Stimulated activated naive CD8-positive, alpha-beta T cell treated with anti-CD3 and anti-CD28 coated beads, Interleukin-15, amount 100 ng/mL, for 72 hours (primary cell): ENCODE results near the gene OPN3.
A peak's percentile ranks its signal among the peaks of the same experiment; 100 is the strongest.

Experiments used
- ATAC-seq: fragments of 150-1000 bp; cut with Tn5 transposase; 2 replicates; pipeline ENCODE4 v1.10.0; 2021; ENCODE audit warnings: mild to moderate bottlenecking, moderate library complexity
- DNase-seq, 2 donors: peaks; one replicate each; pipeline ENCODE4 v3.0.0; 2021 to 2022
- H3K27ac Mint-ChIP-seq, 2 donors: one replicate each; pipeline ENCODE4 v1.8.0; 2022; ENCODE audit warnings: mild to moderate bottlenecking in 2 of 2, mixed read lengths in 2 of 2, moderate library complexity in 2 of 2
- H3K27me3 Mint-ChIP-seq: one replicate; pipeline ENCODE4 v1.8.0; 2022; ENCODE audit warnings: mixed read lengths
- H3K4me1 Mint-ChIP-seq: one replicate; pipeline ENCODE4 v1.8.0; 2022; ENCODE audit warnings: mild to moderate bottlenecking, mixed read lengths
- H3K4me3 Mint-ChIP-seq, 2 donors: one replicate each; pipeline ENCODE4 v1.8.0; 2022; ENCODE audit warnings: mild to moderate bottlenecking in 2 of 2, mixed read lengths in 2 of 2, moderate library complexity in 1 of 2
- H3K9me3 Mint-ChIP-seq, 2 donors: one replicate each; pipeline ENCODE4 v1.8.0; 2022; ENCODE audit warnings: mixed read lengths in 2 of 2

The OPN3 gene

DNA sequence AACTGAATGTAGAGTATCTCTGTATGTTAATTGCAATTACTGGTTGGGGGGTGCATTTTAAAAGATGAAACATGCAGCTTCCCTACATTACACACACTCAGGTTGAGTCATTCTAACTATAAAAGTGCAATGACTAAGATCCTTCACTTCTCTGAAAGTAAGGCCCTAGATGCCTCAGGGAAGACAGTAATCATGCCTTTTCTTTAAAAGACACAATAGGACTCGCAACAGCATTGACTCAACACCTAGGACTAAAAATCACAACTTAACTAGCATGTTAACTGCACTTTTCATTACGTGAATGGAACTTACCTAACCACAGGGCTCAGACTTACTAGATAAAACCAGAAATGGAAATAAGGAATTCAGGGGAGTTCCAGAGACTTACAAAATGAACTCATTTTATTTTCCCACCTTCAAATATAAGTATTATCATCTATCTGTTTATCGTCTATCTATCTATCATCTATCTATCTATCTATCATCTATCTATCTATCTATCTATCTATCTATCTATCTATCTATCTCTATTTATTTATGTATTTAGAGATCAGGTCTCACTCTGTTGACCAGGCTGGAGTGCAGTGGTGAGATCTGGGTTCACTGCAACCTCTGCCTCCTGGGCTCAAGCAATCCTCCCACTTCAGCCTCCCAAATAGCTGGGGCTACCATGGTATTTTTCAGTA, 47.8 kb downstream of the OPN3 start:
- Mint-ChIP-seq H3K9me3 (no peaks in the 10 kb centered on the region), H3K27me3 (no peaks in the 10 kb centered on the region), H3K27ac (peak overlapping the region in 1 of 2 donors; percentile 66), H3K4me3 (peak overlapping the region in 1 of 2 donors; percentile 21), H3K4me1 (peaks cover 23% of the 10 kb centered on the region)
- DNase-seq: no peak
- ATAC-seq: peak; percentile 99

DNA sequence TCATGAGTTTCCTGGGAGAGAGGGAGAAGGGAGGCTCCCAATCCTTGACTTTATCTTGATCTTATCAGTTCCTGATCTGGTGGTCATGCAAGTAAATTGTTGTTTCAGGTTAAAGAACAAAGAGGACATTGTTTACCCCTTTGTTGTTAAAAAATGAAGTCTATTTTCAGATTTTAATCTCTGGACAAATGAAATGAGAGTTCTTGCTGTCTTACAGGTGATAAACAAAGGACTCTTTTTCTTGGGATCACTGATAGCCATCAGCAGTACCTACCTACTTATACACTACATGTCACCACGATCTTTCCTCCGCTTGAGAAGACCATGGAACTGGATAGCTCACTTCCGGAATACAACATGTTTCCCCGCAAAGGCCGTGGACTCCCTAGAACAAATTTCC, 48.4 kb downstream of the OPN3 start:
- no peak for ATAC-seq

DNA sequence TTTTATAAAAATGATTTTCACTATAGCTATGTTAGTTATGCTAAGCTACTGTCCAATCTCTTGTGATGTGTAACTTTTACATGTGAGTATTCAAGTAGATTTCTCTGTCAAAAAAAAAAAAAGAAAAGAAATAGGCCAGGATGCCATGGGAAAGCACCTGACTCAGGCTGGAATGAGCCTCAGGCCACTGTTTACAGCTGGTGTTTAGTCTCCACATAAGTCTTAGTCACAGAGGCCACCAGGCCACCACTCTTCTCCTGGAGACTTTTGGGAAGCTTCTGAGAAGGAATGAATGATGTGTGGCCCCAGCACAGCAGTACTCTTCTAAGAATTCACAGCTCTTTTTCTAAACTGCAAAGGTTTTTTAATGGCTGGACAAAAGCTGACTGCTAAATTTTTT, 48.9 kb downstream of the OPN3 start:
- Mint-ChIP-seq H3K27me3 (no peaks in the 10 kb centered on the region), H3K9me3 (no peaks in the 10 kb centered on the region), H3K27ac (peak overlapping the region in 1 of 2 donors; percentile 50), H3K4me3 (no peak overlapping the region), H3K4me1 (peaks cover 23% of the 10 kb centered on the region)
- ATAC-seq (no peak), DNase-seq (no peak)

More for the DNA sequence above, 48.4 kb downstream of the OPN3 start:
- H3K27ac Mint-ChIP-seq: peak overlapping the region; percentile 50 to 63
- DNase-seq: no peak
- H3K9me3 Mint-ChIP-seq: no peaks in the 10 kb centered on the region
- H3K27me3 Mint-ChIP-seq: no peaks in the 10 kb centered on the region
- peak overlapping the region in 1 of 2 donors; percentile 21 for H3K4me3 Mint-ChIP-seq
- peaks cover 23% of the 10 kb centered on the region for H3K4me1 Mint-ChIP-seq

DNA sequence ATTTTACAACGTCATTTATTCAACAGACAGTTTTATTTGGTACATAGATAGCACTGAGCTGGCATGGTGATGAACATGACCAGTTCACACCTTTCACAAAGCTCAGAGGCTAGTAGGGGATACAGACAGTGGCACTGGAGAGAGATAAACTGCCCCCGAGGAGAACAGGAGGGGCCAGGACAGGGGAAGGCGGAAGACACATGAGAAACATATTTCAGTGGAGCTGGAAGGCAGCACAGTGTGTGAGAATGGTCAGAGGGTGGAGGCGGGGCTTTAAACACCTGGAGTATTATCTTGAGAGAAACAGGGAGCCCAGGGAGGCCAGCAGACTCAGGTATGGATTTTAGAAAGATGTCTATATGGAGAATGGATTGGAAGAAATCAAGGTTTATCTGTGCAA, 49.5 kb downstream of the OPN3 start:
- Mint-ChIP-seq H3K27ac (peak overlapping the region in 1 of 2 donors; percentile 23), H3K9me3 (no peaks in the 10 kb centered on the region), H3K4me1 (peaks cover 23% of the 10 kb centered on the region), H3K27me3 (no peaks in the 10 kb centered on the region), H3K4me3 (no peak overlapping the region)
- ATAC-seq: no peak
- no peak for DNase-seq

DNA sequence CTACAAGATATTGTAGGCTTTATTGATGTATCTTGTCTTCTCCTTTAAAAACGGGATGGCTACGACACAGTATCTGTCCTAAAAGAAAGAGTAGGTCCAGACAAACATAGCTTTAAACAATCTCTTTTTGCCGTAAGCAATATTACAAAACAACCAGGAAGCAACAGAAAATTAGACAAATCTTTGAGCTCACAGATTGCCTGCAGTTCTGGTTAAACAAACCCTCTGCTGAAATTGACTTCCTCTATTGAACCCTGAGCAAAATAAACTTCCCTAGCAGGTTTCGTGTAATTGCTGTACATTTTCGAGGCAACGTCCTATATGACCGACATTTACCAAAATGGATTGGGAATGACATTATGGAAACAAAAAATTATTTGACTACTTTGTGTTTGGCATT, 50.6 kb downstream of the OPN3 start:
- Mint-ChIP-seq H3K4me1 (peaks cover 23% of the 10 kb centered on the region), H3K4me3 (no peak overlapping the region), H3K27ac (no peak overlapping the region), H3K9me3 (no peaks in the 10 kb centered on the region), H3K27me3 (no peaks in the 10 kb centered on the region)
- DNase-seq (no peak), ATAC-seq (no peak)

- ATAC-seq: no peak
- no peak overlapping the region for H3K27ac Mint-ChIP-seq
- H3K9me3 Mint-ChIP-seq: peaks cover 6% of the 10 kb centered on the region in 2 donors
- no peaks in the 10 kb centered on the region for H3K27me3 Mint-ChIP-seq
- H3K4me3 Mint-ChIP-seq: no peak overlapping the region
- DNase-seq: no peak
- H3K4me1 Mint-ChIP-seq: peaks cover 13% of the 10 kb centered on the region
These were observed 53.2 kb downstream of the OPN3 start for GRCh38 chr1:241586905-241587512.

DNA sequence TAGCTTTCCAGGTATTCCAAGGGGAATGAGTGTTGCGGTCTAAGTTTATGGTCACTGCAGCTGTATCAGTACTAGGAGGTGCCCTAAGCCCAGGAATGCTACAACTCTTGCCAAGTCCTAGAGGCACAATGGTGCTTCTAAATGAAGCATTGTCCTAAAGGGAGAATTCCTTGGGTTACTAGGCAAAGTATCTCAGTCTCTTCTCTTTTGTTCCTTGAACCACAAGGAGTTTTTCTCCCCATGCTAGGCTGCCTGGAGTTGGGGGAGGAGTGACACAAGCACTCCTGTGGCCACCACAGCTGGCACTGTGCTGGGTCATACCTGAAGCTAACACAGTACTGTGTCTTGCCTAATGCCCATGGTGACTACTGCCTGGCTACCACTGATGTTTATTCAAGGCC, 57.2 kb downstream of the OPN3 start:
- H3K9me3 Mint-ChIP-seq: peaks cover 17 to 25% of the 10 kb centered on the region in 2 donors
- H3K27me3 Mint-ChIP-seq: peaks cover 8% of the 10 kb centered on the region
- H3K4me3 Mint-ChIP-seq: no peak overlapping the region
- no peak for ATAC-seq
- H3K4me1 Mint-ChIP-seq: no peaks in the 10 kb centered on the region
- no peak for DNase-seq
- no peak overlapping the region for H3K27ac Mint-ChIP-seq

GRCh38 chr1:241579434-241579833, 60.7 kb downstream of the OPN3 start:
- Mint-ChIP-seq H3K4me1 (no peaks in the 10 kb centered on the region), H3K27ac (no peak overlapping the region), H3K4me3 (no peak overlapping the region), H3K27me3 (peaks cover 35% of the 10 kb centered on the region), H3K9me3 (peaks cover 35 to 45% of the 10 kb centered on the region in 2 donors)
- no peak for DNase-seq
- ATAC-seq: no peak

GRCh38 chr1:241574154-241574553, 66.0 kb downstream of the OPN3 start:
- Mint-ChIP-seq H3K4me3 (no peak overlapping the region), H3K4me1 (peaks cover 9% of the 10 kb centered on the region), H3K27ac (no peak overlapping the region), H3K27me3 (peaks cover 56% of the 10 kb centered on the region), H3K9me3 (peaks cover 35 to 44% of the 10 kb centered on the region in 2 donors)
- ATAC-seq: no peak
- no peak for DNase-seq

GRCh38 chr1:241569848-241570247, 70.3 kb downstream of the OPN3 start:
- DNase-seq (no peak), ATAC-seq (no peak)
- peaks cover 10 to 12% of the 10 kb centered on the region in 2 donors for H3K9me3 Mint-ChIP-seq
- no peak overlapping the region for H3K27ac Mint-ChIP-seq
- H3K27me3 Mint-ChIP-seq: peaks cover 25% of the 10 kb centered on the region
- no peak overlapping the region for H3K4me3 Mint-ChIP-seq
- H3K4me1 Mint-ChIP-seq: peaks cover 9% of the 10 kb centered on the region

DNA sequence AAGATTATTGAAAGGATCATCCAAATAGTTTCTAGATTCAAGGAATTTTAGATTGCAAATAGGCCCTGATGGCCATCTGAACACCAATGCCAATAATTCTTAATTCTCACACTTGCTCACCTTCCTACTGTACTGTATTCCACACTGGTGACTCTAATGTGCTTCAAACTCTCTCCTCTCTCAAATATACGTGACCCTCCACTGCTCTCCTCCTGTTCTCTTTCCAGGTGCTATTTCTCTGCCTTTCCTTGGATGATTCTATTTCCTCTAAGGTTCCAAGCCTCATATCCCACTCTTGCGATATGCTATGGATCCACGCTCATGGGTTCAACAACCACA, 79.4 kb downstream of the OPN3 start:
- Mint-ChIP-seq H3K4me1 (no peaks in the 10 kb centered on the region), H3K9me3 (no peaks in the 10 kb centered on the region), H3K4me3 (no peak overlapping the region), H3K27ac (no peak overlapping the region), H3K27me3 (no peaks in the 10 kb centered on the region)
- ATAC-seq (no peak), DNase-seq (no peak)

GRCh38 chr1:241560146-241560848, 79.9 kb downstream of the OPN3 start:
- no peak overlapping the region for H3K27ac Mint-ChIP-seq
- DNase-seq (no peak), ATAC-seq (no peak)

GRCh38 chr1:241557551-241558193, 82.5 kb downstream of the OPN3 start:
- H3K4me1 Mint-ChIP-seq: peaks cover 3% of the 10 kb centered on the region
- no peaks in the 10 kb centered on the region for H3K27me3 Mint-ChIP-seq
- H3K4me3 Mint-ChIP-seq: no peak overlapping the region
- no peak overlapping the region for H3K27ac Mint-ChIP-seq
- DNase-seq: no peak
- H3K9me3 Mint-ChIP-seq: peaks cover 0 to 3% of the 10 kb centered on the region in 2 donors
- ATAC-seq: no peak

More at GRCh38 chr1:241560146-241560848, 79.9 kb downstream of the OPN3 start:
- Mint-ChIP-seq H3K4me1 (no peaks in the 10 kb centered on the region), H3K4me3 (no peak overlapping the region), H3K9me3 (no peaks in the 10 kb centered on the region), H3K27me3 (no peaks in the 10 kb centered on the region)

- no peak for ATAC-seq
- DNase-seq: no peak
- H3K4me1 Mint-ChIP-seq: peaks cover 9% of the 10 kb centered on the region
- H3K27me3 Mint-ChIP-seq: no peaks in the 10 kb centered on the region
- no peak overlapping the region for H3K4me3 Mint-ChIP-seq
- H3K9me3 Mint-ChIP-seq: peaks cover 0 to 5% of the 10 kb centered on the region in 2 donors
- H3K27ac Mint-ChIP-seq: no peak overlapping the region
These were observed 83.1 kb downstream of the OPN3 start for GRCh38 chr1:241557031-241557430.

- no peak for ATAC-seq
- peaks cover 25% of the 10 kb centered on the region for H3K4me1 Mint-ChIP-seq
These were observed 84.6 kb downstream of the OPN3 start for GRCh38 chr1:241555526-241555925.

More at GRCh38 chr1:241555526-241555925, 84.6 kb downstream of the OPN3 start:
- no peak overlapping the region for H3K4me3 Mint-ChIP-seq
- peaks cover 0 to 5% of the 10 kb centered on the region in 2 donors for H3K9me3 Mint-ChIP-seq
- H3K27me3 Mint-ChIP-seq: no peaks in the 10 kb centered on the region
- DNase-seq: no peak
- H3K27ac Mint-ChIP-seq: no peak overlapping the region
